MM.1S (cell line): ENCODE data around the gene NAT8L.

Experiments used
- DNase-seq: peaks from one replicate; pipeline ENCODE4 v3.0.0-alpha.2; 2015
- H2AFZ ChIP-seq: fragments of 300-600 bp; sonication (generic); 2 replicates; pipeline ENCODE4 v1.6.0; 2016; ENCODE audit warnings: antibody characterized with exemption, low read length
- H3F3A ChIP-seq: fragments of 300-600 bp; sonication (generic); 2 replicates; pipeline ENCODE4 v1.6.1; 2016; ENCODE audit warnings: mild to moderate bottlenecking, antibody characterized with exemption, low read length, moderate library complexity, mixed read lengths; ENCODE audit not compliant: insufficient read depth
- H3K27ac ChIP-seq: fragments of 300-600 bp; sonication (generic); 2 replicates; pipeline ENCODE4 v1.5.1; 2016; ENCODE audit warnings: mild to moderate bottlenecking, low read length
- H3K27me3 ChIP-seq: fragments of 300-600 bp; sonication (generic); replicated peaks from 2 replicates; pipeline ENCODE4 v1.6.0; 2016; ENCODE audit warnings: low read length; ENCODE audit not compliant: insufficient read depth
- H3K36me3 ChIP-seq: fragments of 300-600 bp; sonication (generic); replicated peaks from 2 replicates; pipeline ENCODE4 v1.6.1; 2016; ENCODE audit warnings: mild to moderate bottlenecking, low read length, mixed read lengths; ENCODE audit not compliant: insufficient read depth
- H3K4me1 ChIP-seq: fragments of 300-600 bp; sonication (generic); 2 replicates; pipeline ENCODE4 v1.6.1; 2016; ENCODE audit warnings: low read length, mixed read lengths
- H3K4me2 ChIP-seq: fragments of 300-600 bp; sonication (generic); 2 replicates; pipeline ENCODE4 v1.6.0; 2016; ENCODE audit warnings: low read depth, low read length
- H3K4me3 ChIP-seq: fragments of 300-600 bp; sonication (generic); 2 replicates; pipeline ENCODE4 v1.5.1; 2016; ENCODE audit warnings: low read length, mixed read lengths
- H3K79me2 ChIP-seq: fragments of 300-600 bp; sonication (generic); 2 replicates; pipeline ENCODE4 v1.6.1; 2016; ENCODE audit warnings: mixed run types, low read length, mixed read lengths
- H3K9ac ChIP-seq: fragments of 300-600 bp; sonication (generic); 2 replicates; pipeline ENCODE4 v1.6.1; 2016; ENCODE audit warnings: low read length, mixed read lengths
- H3K9me2 ChIP-seq: fragments of 300-600 bp; sonication (generic); replicated peaks from 2 replicates; pipeline ENCODE4 v1.6.1; 2016; ENCODE audit warnings: mild to moderate bottlenecking, low read length, mixed read lengths; ENCODE audit not compliant: insufficient read depth
- H3K9me3 ChIP-seq: fragments of 300-600 bp; sonication (generic); replicated peaks from 2 replicates; pipeline ENCODE4 v1.6.1; 2016; ENCODE audit warnings: mild to moderate bottlenecking, low read length, mixed read lengths; ENCODE audit not compliant: insufficient read depth
- H4K20me1 ChIP-seq: fragments of 300-600 bp; sonication (generic); 2 replicates; pipeline ENCODE4 v1.6.1; 2016; ENCODE audit warnings: mild to moderate bottlenecking, low read length, moderate library complexity, mixed read lengths; ENCODE audit not compliant: insufficient read depth
- EZH2 ChIP-seq: fragments of 300-600 bp; sonication (generic); optimal IDR thresholded peaks from 2 replicates; pipeline ENCODE3; 2017; ENCODE audit warnings: low read depth, mild to moderate bottlenecking, antibody characterized with exemption, low read length, mixed read lengths
- EZH2phosphoT487 ChIP-seq: fragments of 300-600 bp; sonication (generic); IDR thresholded peaks from 2 replicates; pipeline ENCODE4 v1.6.1; 2018; ENCODE audit warnings: antibody characterized with exemption, low read length
- TF ChIP-seq, protein P1 (sequence below): fragments of 300-600 bp; sonication (generic); IDR thresholded peaks from 2 replicates; pipeline ENCODE4 v1.5.1; 2016; ENCODE audit warnings: antibody characterized with exemption, low read length, mixed read lengths

The NAT8L gene

DNA sequence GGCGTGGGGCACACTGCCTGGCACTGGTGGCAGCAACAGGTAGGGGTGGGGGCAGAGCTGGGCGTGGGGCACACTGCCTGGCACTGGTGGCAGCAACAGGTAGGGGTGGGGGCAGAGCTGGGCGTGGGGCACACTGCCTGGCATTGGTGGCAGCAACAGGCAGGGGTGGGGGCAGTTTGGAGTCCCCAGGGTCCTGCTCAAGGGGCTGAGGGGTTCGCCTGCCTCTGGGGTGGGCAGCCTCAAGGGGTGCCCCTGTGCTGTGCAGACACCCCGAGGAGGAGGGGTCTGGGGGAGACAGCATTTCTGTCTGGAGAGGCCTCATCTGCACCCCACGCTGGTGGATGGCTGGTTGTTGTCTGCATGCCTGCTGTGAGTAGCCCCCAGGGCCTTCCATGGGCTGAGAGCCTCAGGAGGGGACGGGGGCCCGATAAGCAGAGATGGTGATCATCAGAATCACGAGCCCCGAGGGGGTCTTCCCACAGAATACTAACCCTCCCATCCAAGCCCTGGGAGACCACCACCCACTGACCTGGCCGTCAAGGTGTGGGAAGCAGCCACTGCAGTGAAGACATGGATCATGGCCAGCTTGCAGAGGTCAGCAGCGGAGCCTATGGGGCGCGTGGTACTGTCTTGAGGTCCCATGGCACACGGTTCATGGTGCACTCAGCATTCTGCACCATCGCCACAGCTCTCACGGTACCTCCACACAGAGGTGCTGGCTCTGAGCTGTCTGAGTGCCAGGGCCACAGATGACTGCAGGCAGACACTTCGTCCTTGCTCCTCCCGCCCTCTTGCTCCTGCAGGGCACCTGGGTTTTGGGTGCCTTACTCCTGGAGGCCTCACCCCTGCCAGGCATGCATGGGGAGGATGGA is 21.5 kb downstream of the NAT8L start:
- no peaks in the 10 kb centered on the region for H3K79me2 ChIP-seq
- H3K27ac ChIP-seq = no peak overlapping the region
- H3F3A ChIP-seq = no peaks in the 10 kb centered on the region
- no peaks in the 10 kb centered on the region for H3K4me1 ChIP-seq
- no peaks in the 10 kb centered on the region for H3K9me2 ChIP-seq
- no peak overlapping the region for H3K9ac ChIP-seq
- no peak for DNase-seq
- H3K9me3 ChIP-seq = no peaks in the 10 kb centered on the region
- no peak overlapping the region for H3K4me3 ChIP-seq
- H2AFZ ChIP-seq = no peak overlapping the region
- H3K36me3 ChIP-seq = no peaks in the 10 kb centered on the region
- no peaks in the 10 kb centered on the region for H4K20me1 ChIP-seq
- TF ChIP-seq EZH2 (no peak), EZH2phosphoT487 (no peak)
- TF ChIP-seq, protein P1, sequence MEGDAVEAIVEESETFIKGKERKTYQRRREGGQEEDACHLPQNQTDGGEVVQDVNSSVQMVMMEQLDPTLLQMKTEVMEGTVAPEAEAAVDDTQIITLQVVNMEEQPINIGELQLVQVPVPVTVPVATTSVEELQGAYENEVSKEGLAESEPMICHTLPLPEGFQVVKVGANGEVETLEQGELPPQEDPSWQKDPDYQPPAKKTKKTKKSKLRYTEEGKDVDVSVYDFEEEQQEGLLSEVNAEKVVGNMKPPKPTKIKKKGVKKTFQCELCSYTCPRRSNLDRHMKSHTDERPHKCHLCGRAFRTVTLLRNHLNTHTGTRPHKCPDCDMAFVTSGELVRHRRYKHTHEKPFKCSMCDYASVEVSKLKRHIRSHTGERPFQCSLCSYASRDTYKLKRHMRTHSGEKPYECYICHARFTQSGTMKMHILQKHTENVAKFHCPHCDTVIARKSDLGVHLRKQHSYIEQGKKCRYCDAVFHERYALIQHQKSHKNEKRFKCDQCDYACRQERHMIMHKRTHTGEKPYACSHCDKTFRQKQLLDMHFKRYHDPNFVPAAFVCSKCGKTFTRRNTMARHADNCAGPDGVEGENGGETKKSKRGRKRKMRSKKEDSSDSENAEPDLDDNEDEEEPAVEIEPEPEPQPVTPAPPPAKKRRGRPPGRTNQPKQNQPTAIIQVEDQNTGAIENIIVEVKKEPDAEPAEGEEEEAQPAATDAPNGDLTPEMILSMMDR = no peak
- no peaks in the 10 kb centered on the region for H3K27me3 ChIP-seq
- no peak overlapping the region for H3K4me2 ChIP-seq

DNA sequence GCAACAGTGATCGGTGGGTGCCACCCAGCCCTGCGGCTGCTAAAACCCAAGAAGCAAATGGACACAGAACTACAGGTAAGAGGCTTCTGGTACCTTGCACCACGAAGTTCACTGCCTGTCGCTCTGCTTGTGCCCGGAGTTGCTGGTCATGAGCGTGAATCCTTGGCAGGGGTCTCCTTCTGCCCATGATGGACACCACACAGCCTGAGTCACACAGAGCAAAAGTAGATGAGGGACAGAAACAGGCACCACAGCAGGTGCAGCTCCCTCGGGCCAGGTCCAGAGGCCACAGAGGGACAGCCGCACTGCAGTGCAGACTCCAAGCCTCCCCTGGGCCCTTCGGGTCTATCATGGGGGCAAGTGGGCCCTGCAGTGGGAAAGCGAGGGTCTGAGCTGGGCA is 22.4 kb downstream of the NAT8L start:
- Histone ChIP-seq H3K4me1 (no peaks in the 10 kb centered on the region), H3K4me2 (no peak overlapping the region), H3K9me2 (no peaks in the 10 kb centered on the region), H3K36me3 (no peaks in the 10 kb centered on the region), H3K9me3 (no peaks in the 10 kb centered on the region), H3K4me3 (no peak overlapping the region), H3K27me3 (no peaks in the 10 kb centered on the region), H3K79me2 (no peaks in the 10 kb centered on the region), H3K27ac (no peak overlapping the region), H4K20me1 (no peaks in the 10 kb centered on the region), H2AFZ (no peak overlapping the region), H3F3A (no peaks in the 10 kb centered on the region), H3K9ac (no peak overlapping the region)
- TF ChIP-seq EZH2phosphoT487 (no peak), EZH2 (no peak)
- TF ChIP-seq, protein P1 = no peak
- no peak for DNase-seq

DNA sequence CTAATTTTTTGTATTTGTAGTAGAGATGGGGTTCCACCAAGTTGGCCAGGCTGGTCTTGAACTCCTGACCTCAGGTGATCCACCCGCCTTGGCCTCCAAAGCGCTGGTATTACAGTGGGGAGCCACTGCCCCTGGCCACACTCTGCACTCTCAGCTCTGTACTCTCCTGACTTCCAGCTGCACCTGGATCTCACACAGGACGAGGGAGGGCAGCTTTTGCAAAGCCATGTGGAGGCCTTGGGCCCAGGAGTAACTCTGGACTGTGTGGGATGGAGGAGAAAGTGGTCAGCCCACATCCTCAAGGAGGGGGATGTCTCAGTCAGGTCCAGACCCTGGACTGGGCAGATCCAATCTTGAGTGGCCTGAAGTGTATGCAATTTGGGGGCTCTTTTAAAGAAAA is 23.0 kb downstream of the NAT8L start:
- TF ChIP-seq, protein P1 = no peak
- no peak for TF ChIP-seq EZH2phosphoT487
- no peak for TF ChIP-seq EZH2

More for the DNA sequence above, 23.0 kb downstream of the NAT8L start:
- no peak overlapping the region for H3K27ac ChIP-seq
- no peaks in the 10 kb centered on the region for H3K79me2 ChIP-seq
- no peak overlapping the region for H3K4me3 ChIP-seq
- no peaks in the 10 kb centered on the region for H3K9me2 ChIP-seq
- no peak for DNase-seq
- no peaks in the 10 kb centered on the region for H3F3A ChIP-seq
- H3K9ac ChIP-seq = no peak overlapping the region
- no peaks in the 10 kb centered on the region for H3K36me3 ChIP-seq
- H3K27me3 ChIP-seq = no peaks in the 10 kb centered on the region
- H4K20me1 ChIP-seq = no peaks in the 10 kb centered on the region
- H3K4me2 ChIP-seq = no peak overlapping the region
- no peaks in the 10 kb centered on the region for H3K4me1 ChIP-seq
- H2AFZ ChIP-seq = no peak overlapping the region
- no peaks in the 10 kb centered on the region for H3K9me3 ChIP-seq
